ENCODE measurements around the gene TP53I11.

The TP53I11 gene

GRCh38 chr11:44994753-44995152, 44.1 kb upstream of the TP53I11 start:
- no peak for TF ChIP-seq USF1 (IDR thresholded peaks at IDR 0.05)
- TF ChIP-seq TAF1 (IDR thresholded peaks at IDR 0.05; ENCODE audit: low read depth), result no peak
- TF ChIP-seq RAD21 (IDR thresholded peaks at IDR 0.05; ENCODE audit: low read depth), result no peak
- no peak for TF ChIP-seq TEAD4 (IDR thresholded peaks at IDR 0.05)
- no peak for TF ChIP-seq CREB1 (IDR thresholded peaks at IDR 0.05; ENCODE audit: low read depth)
- no peak for TF ChIP-seq ZBTB7A (IDR thresholded peaks at IDR 0.05; ENCODE audit: low read depth)
- no peak for TF ChIP-seq REST (IDR thresholded peaks at IDR 0.05; ENCODE audit: low read depth)
- TF ChIP-seq EP300 (IDR thresholded peaks at IDR 0.05; ENCODE audit: borderline replicate concordance), result no peak
- no peak for TF ChIP-seq MAX (IDR thresholded peaks at IDR 0.05)
- TF ChIP-seq NFIC (IDR thresholded peaks at IDR 0.05), result no peak
- no peak for TF ChIP-seq YY1 (IDR thresholded peaks at IDR 0.05; ENCODE audit: low read depth)

- TF ChIP-seq TEAD4 (IDR thresholded peaks at IDR 0.05) (no peak), TCF12 (IDR thresholded peaks at IDR 0.05; ENCODE audit: low read depth) (no peak), NFIC (IDR thresholded peaks at IDR 0.05) (no peak), YY1 (IDR thresholded peaks at IDR 0.05; ENCODE audit: low read depth) (no peak)
Measured at GRCh38 chr11:44993971-44994704, 43.5 kb upstream of the TP53I11 start.

GRCh38 chr11:44992774-44993173, 42.1 kb upstream of the TP53I11 start:
- TF ChIP-seq TCF12 (IDR thresholded peaks at IDR 0.05; ENCODE audit: low read depth), result no peak
- TF ChIP-seq REST (IDR thresholded peaks at IDR 0.05; ENCODE audit: low read depth), result no peak
- TF ChIP-seq FOXM1 (IDR thresholded peaks at IDR 0.05; ENCODE audit: borderline replicate concordance, low read depth), result no peak
- TF ChIP-seq TEAD4 (IDR thresholded peaks at IDR 0.05), result no peak

GRCh38 chr11:44992181-44992582, 41.5 kb upstream of the TP53I11 start:
- TF ChIP-seq TAF1 (IDR thresholded peaks at IDR 0.05; ENCODE audit: low read depth), result no peak
- TF ChIP-seq ZBTB7A (IDR thresholded peaks at IDR 0.05; ENCODE audit: low read depth), result no peak
- no peak for TF ChIP-seq TEAD4 (IDR thresholded peaks at IDR 0.05)
- TF ChIP-seq CREB1 (IDR thresholded peaks at IDR 0.05; ENCODE audit: low read depth), result no peak
- TF ChIP-seq MAX (IDR thresholded peaks at IDR 0.05), result no peak
- TF ChIP-seq RAD21 (IDR thresholded peaks at IDR 0.05; ENCODE audit: low read depth), result no peak
- TF ChIP-seq NFIC (IDR thresholded peaks at IDR 0.05), result no peak
- no peak for TF ChIP-seq FOXM1 (IDR thresholded peaks at IDR 0.05; ENCODE audit: borderline replicate concordance, low read depth)

- TF ChIP-seq CEBPB (IDR thresholded peaks at IDR 0.05) (no peak), MAX (IDR thresholded peaks at IDR 0.05) (no peak), TEAD4 (IDR thresholded peaks at IDR 0.05) (no peak), TCF12 (IDR thresholded peaks at IDR 0.05; ENCODE audit: low read depth) (no peak), ZBTB7A (IDR thresholded peaks at IDR 0.05; ENCODE audit: low read depth) (no peak), EGR1 (IDR thresholded peaks at IDR 0.05) (no peak), TAF1 (IDR thresholded peaks at IDR 0.05; ENCODE audit: low read depth) (no peak)
Measured at GRCh38 chr11:44990665-44991064, 40.0 kb upstream of the TP53I11 start.

- TF ChIP-seq TEAD4 (IDR thresholded peaks at IDR 0.05) (no peak), TCF12 (IDR thresholded peaks at IDR 0.05; ENCODE audit: low read depth) (no peak), NFIC (IDR thresholded peaks at IDR 0.05) (no peak), CREB1 (IDR thresholded peaks at IDR 0.05; ENCODE audit: low read depth) (no peak), ZBTB7A (IDR thresholded peaks at IDR 0.05; ENCODE audit: low read depth) (no peak), EP300 (IDR thresholded peaks at IDR 0.05; ENCODE audit: borderline replicate concordance) (no peak), FOXM1 (IDR thresholded peaks at IDR 0.05; ENCODE audit: borderline replicate concordance, low read depth) (no peak), MAX (IDR thresholded peaks at IDR 0.05) (no peak), REST (IDR thresholded peaks at IDR 0.05; ENCODE audit: low read depth) (no peak), CEBPB (IDR thresholded peaks at IDR 0.05) (no peak), USF1 (IDR thresholded peaks at IDR 0.05) (no peak), YY1 (IDR thresholded peaks at IDR 0.05; ENCODE audit: low read depth) (no peak)
Measured at GRCh38 chr11:44989831-44990566, 39.3 kb upstream of the TP53I11 start.

Data from Ishikawa (cell line).